ENCODE measurements around the gene RBL1.

DNA sequence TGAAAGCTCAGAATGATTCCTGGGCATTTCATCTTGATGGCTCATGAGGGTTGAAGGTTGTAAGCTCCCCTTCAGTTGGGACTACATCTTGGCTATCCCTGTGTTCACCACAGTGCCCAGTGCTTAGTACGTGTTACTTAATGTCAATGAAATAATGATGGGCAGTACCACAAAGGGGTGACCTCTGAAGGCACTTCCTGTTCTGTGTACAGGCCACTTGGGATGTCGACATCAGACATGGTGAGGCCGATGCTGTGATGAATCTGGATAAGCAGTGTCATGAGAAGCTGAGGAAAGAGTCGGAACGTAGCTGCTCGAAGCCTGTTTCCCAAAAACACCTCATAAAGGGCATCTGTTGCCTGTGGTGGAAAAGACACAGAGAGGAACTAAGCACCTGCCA lies 27.6 kb upstream of the RBL1 start:
- TF ChIP-seq, protein P1, sequence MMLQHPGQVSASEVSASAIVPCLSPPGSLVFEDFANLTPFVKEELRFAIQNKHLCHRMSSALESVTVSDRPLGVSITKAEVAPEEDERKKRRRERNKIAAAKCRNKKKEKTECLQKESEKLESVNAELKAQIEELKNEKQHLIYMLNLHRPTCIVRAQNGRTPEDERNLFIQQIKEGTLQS (IDR thresholded peaks at IDR 0.05; ENCODE audit: borderline replicate concordance, extremely low read depth, low read depth, low read length), result no peak
- no peak for TF ChIP-seq NFYB (IDR thresholded peaks at IDR 0.05; ENCODE audit: insufficient read depth, low read depth, low read length)
- TF ChIP-seq, protein P2, sequence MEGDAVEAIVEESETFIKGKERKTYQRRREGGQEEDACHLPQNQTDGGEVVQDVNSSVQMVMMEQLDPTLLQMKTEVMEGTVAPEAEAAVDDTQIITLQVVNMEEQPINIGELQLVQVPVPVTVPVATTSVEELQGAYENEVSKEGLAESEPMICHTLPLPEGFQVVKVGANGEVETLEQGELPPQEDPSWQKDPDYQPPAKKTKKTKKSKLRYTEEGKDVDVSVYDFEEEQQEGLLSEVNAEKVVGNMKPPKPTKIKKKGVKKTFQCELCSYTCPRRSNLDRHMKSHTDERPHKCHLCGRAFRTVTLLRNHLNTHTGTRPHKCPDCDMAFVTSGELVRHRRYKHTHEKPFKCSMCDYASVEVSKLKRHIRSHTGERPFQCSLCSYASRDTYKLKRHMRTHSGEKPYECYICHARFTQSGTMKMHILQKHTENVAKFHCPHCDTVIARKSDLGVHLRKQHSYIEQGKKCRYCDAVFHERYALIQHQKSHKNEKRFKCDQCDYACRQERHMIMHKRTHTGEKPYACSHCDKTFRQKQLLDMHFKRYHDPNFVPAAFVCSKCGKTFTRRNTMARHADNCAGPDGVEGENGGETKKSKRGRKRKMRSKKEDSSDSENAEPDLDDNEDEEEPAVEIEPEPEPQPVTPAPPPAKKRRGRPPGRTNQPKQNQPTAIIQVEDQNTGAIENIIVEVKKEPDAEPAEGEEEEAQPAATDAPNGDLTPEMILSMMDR (IDR thresholded peaks at IDR 0.05 in 2 of 3, conservative IDR thresholded peaks at IDR 0.05 in 1 of 3; ENCODE audit: control insufficient read depth in 2 of 3, extremely low read depth in 1 of 3, insufficient read depth in 1 of 3, low read depth in 3 of 3, low read length in 3 of 3), result no peak
